Left cardiac atrium (tissue), 4 donors: ENCODE measurements around the gene CDK15. TPM values are rescaled to one million over a fixed set of nuclear protein-coding genes. Genes with fewer than 3 reads are reported as not detected.
"Not testable (repeated sequence)": the region's sequence is repeated elsewhere in the genome, so short reads cannot be mapped to it uniquely, and the experiment has no call there.

Source experiments
- ATAC-seq, 2 donors: fragments of 200-7000 bp; cut with Tn5 transposase; one replicate each; pipeline ENCODE4 v1.9.1; 2020; ENCODE audit warnings: mild to moderate bottlenecking in 2 of 2, moderate library complexity in 2 of 2
- DNase-seq: peaks from one replicate; pipeline ENCODE4 v3.0.0-alpha.2; 2020
- intact Hi-C, 2 donors: fragments of 100-400 bp; cut with DNase I; formaldehyde crosslinking; loops; one replicate each; pipeline versions ENCODE4 v1.14.1 to v1.15.1; 2022 to 2023
- long read RNA-seq: library from polyadenylated mRNA; unstranded; transcript quantifications from one replicate; pipeline ENCODE4 v2.0.0, GENCODE V29; 2021
- total RNA-seq, 2 donors: library from RNA; stranded (reverse); fragmentation: NEBNext Ultra II Directional; extraction: Animal tissue kit (Norgen Biotek cat#: 25700); gene quantifications; one replicate each; pipeline ENCODE4 v1.2.1, GENCODE V29; 2021
- donor health status: DM: no; HTN: yes; CAD: no.
- donor health status: DM: no; HTN: yes; CAD: no; lungs with severe emphysema.
- donor health status: DM: yes; HTN: yes; CAD: no.
- donor health status: Dilated cardiomyopathy.

The CDK15 gene
- total RNA-seq = 1 to 10 TPM in 1 of 2 donors, under 1 TPM in 1; 0.44 to 1.0 TPM
- long read RNA-seq = 0 reads

DNA sequence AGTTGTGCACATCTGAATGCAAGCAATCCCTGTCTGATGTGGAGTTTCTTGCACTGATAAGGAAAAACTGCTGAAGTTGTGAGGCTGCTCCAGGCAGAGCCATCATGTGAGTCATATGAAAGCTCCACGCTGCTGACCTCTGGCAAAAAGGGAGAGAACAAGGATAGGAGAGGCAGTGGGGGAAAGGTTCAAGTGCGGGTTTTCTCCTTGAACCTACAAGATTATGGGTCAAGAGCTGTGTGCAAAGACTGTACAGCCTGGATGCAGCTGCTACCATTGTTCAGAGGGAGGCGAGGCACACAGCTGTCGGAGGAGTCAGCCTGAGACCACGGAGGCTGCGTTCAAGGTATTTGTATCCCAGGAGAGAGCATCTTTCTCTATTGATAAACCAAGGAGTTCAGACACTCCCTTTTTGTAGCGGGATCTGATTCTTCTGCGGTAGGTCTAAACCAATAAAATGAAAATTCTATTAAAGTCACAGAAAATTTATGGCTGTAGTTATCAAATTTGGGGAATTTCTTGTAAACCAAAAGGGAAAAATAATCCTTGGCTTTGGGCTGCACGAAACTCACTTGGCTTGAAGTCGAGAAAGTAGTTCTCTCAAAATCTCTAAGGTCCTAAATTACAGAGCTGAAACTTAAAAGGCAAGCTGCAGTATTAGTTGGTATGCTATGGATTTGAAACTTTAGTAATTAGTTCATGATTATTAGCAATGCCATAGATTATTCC lies at the start of gene CDK15:
Gene CDK15, plus strand, starts transcription at position 96 of the 729 bp plus-strand sequence. Its CDS starts 128 bp downstream, at position 224.
- no peak for DNase-seq
- peak; percentile 75 to 88 for ATAC-seq
- intact Hi-C loops = no loop called here

DNA sequence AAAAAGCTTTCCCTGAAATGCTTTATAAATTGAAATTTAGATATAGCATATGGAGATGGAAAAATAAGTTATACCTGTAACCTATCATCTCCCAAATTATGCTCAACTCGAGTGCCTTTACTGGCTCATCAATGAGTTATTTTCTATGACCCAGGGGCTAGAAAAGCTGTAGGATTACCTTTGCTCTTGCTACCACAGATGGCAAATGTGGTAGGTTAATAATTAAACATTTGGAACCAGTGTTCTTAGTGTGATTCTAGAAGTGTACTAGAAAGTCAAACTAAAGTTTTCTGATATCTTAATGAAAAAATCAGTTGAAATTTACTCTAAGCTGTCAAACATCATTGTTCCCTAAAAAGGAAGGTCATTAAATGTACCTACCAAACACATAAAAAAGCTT lies 48.1 kb upstream of the CDK15 start:
- ATAC-seq = no peak
- DNase-seq = no peak
- intact Hi-C loops = no loop called here

DNA sequence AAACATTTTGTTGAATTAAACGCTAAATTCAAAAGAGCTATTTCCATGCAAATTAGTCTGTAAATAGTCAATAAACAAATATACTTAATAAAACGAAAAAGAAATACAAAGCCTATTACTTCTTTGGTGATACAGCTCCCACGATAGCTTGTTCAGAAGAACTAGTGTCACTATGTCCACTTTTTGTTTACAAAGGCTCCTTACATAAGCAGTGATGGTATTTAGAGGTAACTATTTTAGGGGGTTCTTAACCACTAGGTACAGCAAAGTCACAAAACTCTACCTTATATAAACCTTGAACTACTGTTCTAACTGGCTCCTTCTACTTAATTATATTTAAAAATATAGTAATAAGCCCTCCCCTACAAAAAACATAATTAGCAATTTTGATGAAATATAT lies 47.5 kb upstream of the CDK15 start:
- no peak for ATAC-seq
- intact Hi-C loops = no loop called here
- no peak for DNase-seq

DNA sequence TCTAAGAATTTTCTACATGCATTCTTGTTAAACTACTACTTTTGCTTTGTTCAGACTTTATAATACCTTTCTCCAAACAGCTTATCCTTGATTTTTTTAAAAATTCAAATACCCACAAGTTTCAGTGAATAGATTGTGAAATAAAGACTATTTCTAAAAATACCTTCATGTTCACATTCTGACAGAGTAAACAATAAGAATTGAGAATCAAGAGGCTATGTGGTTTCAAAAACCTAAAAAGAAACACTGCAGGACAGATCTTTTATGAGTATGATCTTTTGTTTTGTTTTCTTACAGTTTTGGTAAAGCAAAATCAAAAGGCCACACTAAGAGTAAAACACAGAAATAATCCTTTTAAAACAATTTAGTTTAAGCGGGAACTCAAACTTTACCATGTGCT lies 46.8 kb upstream of the CDK15 start:
- intact Hi-C loops = no loop called here
- DNase-seq = no peak
- no peak for ATAC-seq

DNA sequence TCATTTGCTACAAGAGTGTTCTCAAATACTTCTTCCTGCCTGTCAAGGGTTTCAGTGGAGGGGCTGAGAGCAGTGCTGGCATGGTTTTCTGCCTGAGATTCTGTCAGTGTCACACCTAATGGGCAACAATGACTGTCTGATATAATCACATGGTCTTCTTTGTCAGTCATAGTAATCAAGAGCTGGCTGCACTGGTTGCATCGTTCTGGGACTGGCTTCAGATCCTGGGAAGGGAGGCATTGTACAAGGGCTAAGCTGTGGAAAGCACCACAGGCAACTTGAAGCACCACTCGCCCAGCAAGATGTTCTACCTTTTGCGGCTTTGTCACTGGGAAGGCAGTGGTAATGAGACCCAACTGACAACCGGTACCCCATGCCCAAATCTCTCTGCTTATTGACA lies 45.2 kb upstream of the CDK15 start:
- intact Hi-C loops = no loop called here

GRCh38 chr2:201764469-201764868 lies 41.9 kb upstream of the CDK15 start:
- ATAC-seq, intact Hi-C loops: not testable (repeated sequence)

More for the DNA sequence above, 45.2 kb upstream of the CDK15 start:
- peak in 1 of 2 donors; percentile 30 for ATAC-seq
- DNase-seq = no peak

GRCh38 chr2:201765799-201766198 lies 40.5 kb upstream of the CDK15 start:
- DNase-seq (no peak), ATAC-seq (peak; percentile 43 to 73)
- intact Hi-C loops = no loop called here

More at GRCh38 chr2:201764469-201764868, 41.9 kb upstream of the CDK15 start:
- not testable (repeated sequence) for DNase-seq

DNA sequence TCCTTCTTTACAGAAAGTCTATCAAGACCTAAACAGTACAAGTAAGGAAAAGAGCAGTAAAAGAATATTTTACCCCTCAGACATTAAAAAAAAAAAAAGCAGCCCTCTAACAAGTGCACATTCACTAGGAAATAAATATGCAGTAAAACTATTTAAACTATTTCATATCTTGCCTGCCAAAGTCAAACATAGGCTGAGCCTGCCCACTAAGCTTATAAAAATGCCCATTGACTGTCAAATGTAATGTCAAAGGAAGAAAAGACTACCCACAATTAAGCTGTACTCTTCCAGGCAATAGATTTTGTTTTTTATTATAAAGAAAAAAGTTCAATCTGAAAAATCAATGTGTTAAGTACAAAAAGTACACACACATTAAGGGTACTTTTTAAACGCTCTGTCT lies 37.4 kb upstream of the CDK15 start:
- intact Hi-C loops = no loop called here
- no peak for DNase-seq
- no peak for ATAC-seq

DNA sequence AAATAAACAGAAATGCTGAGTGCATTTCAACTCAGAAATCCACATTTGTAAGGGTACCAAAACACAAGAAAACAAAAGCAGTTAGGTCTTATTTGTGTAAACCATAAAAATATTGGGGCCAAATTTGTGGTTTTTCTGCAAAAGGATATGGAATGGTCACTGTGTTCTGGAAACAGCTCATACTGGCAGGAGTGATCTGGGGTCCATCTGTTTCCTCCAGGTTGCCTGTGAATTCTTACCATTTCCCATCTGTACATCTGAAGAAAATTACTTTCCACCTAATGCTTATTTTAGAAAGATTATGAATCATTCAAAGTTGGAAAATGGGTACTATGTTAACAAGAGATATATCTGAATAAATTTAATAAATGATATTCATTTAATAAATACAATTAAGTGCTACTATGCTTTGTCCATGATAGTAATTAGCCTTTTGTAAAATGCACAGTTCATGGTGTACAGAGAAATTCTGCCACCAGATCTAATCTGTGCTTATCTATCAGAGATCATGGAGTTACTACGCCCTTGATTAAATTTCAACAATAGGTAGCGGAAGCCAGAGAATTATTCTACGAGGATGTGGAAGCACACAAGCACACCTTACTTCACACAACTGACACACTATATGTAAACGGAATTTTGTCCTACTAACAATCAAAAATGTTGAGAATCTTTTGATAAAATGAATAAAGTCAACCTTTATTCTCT lies 36.5 kb upstream of the CDK15 start:
- DNase-seq = no peak
- ATAC-seq = no peak
- intact Hi-C loops = no loop called here

DNA sequence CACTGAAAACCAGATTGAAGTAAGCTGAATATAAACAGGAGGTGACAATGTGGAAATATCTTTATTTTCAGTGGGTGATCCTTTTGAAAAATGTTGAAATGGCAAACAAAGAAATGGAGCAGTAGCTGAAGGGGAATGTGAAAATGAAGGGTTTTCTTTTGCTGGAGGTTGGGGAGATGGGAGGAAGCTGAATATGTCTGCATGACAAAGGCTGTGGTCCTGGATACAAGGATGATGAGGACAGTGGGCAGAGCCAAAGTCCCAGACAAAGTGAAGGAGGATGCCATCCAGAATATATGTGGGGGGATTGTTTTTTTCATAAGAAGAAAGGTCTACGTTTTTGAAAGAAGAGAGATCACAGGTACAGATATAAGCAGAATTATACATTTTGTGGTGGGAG lies 32.3 kb upstream of the CDK15 start:
- intact Hi-C loops = no loop called here
- DNase-seq = no peak
- no peak for ATAC-seq

- ATAC-seq (no peak), DNase-seq (no peak)
- intact Hi-C loops = no loop called here
Observed at GRCh38 chr2:201774546-201774945, 31.8 kb upstream of the CDK15 start.

GRCh38 chr2:201775326-201775725 lies 31.0 kb upstream of the CDK15 start:
- ATAC-seq (no peak), DNase-seq (no peak)
- intact Hi-C loops = no loop called here

GRCh38 chr2:201777043-201777442 lies 29.3 kb upstream of the CDK15 start:
- intact Hi-C loops = no loop called here
- ATAC-seq (no peak), DNase-seq (no peak)

DNA sequence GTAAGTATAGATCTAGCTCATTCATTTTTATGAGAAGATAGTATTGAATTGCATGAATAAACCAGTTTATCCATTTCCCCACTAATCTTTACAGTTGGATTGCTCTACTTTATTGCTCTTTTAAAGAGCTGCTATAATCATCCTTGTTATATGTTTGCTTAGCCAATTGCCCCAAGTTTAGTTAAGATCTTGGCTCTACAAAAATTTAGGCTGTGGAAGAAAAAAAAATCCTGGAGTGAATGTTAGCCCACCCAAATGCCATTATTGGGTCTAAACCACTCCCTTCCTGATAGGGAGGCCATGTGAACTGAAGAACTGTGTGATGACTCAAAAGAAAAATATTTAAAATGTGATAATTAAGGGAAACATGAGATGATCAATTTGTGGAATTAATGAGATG lies 28.5 kb upstream of the CDK15 start:
- DNase-seq (no peak), ATAC-seq (no peak)
- intact Hi-C loops = no loop called here

- peak; percentile 39 for DNase-seq
- intact Hi-C loops = no loop called here
- ATAC-seq = peak; percentile 16 to 32
Observed at GRCh38 chr2:201779901-201780673, 26.2 kb upstream of the CDK15 start.

- DNase-seq = peak; percentile 98
- intact Hi-C loops = no loop called here
- ATAC-seq = peak; percentile 98
Observed at GRCh38 chr2:201780674-201781493, 25.5 kb upstream of the CDK15 start, which contains the start of gene ALS2. ALS2 (minus strand) TSS chr2:201780933; CDS start chr2:201768885, 12,048 bp downstream.

DNA sequence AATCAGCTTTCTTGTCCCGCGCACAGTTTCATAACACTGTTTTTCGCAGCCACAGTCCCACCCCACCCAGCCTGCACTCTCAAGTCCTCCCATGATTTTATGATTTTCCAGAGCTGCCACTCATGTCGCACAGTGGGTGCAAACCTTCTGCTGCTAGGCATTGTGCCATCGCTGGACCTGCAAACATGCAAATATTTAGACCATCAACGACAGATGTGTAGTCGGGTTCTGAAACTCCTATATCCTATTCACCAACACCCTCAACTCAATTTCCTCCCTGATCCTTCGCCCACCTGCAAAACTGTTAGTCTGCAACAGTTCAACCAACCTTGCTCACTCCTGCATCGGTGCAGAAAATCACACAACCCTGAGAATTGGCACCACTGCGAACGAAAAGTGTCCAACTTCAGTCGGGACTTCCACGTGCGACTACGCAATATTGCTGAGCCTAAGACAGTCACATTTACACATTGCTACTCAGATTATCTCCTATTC lies 24.7 kb upstream of the CDK15 start:
- intact Hi-C loops = no loop called here
- DNase-seq = no peak
- peak; percentile 6 to 8 for ATAC-seq

- ATAC-seq = no peak
- intact Hi-C loops = no loop called here
Observed at GRCh38 chr2:201784563-201784962, 21.8 kb upstream of the CDK15 start.

DNA sequence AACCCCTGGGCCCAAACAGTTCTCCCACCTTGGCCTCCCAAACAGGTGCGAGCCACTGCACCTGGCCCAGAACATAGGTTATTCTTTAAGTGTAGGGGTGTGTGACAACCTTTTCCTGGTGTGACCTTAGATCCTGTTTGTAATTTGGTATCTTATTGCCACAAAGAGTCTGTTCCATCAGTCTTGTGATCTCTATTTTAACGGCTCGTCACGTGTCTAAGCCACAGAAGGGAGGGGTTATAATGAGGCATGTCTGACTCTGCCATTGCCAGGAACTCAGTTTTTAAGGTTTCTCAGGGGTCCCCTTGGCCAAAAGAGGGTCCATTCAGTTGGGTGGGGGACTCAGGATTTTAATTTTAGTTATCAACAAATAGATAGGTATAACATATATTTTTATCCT lies 21.2 kb upstream of the CDK15 start:
- no peak for DNase-seq
- intact Hi-C loops = no loop called here
- ATAC-seq = no peak

More at GRCh38 chr2:201784563-201784962, 21.8 kb upstream of the CDK15 start:
- no peak for DNase-seq
